AG09309 (cell line): ENCODE data around the gene TIAM1.

Experiments
- DNase-seq: peaks from one replicate; pipeline ENCODE4 v3.0.0-alpha.2; 2010; ENCODE audit warnings: low read depth
- H3K4me3 ChIP-seq: 2 replicates; pipeline ENCODE4 v1.5.1; 2011; ENCODE audit warnings: mild to moderate bottlenecking, low read depth, low read length, moderate library complexity; ENCODE audit not compliant: control insufficient read depth
- CTCF ChIP-seq: IDR thresholded peaks from 2 replicates; pipeline ENCODE4 v1.5.1; 2011; ENCODE audit warnings: mild to moderate bottlenecking, low read depth, low read length, inconsistent platforms; ENCODE audit not compliant: insufficient read depth, control insufficient read depth; ENCODE audit errors: missing control alignments

Gene TIAM1

DNA sequence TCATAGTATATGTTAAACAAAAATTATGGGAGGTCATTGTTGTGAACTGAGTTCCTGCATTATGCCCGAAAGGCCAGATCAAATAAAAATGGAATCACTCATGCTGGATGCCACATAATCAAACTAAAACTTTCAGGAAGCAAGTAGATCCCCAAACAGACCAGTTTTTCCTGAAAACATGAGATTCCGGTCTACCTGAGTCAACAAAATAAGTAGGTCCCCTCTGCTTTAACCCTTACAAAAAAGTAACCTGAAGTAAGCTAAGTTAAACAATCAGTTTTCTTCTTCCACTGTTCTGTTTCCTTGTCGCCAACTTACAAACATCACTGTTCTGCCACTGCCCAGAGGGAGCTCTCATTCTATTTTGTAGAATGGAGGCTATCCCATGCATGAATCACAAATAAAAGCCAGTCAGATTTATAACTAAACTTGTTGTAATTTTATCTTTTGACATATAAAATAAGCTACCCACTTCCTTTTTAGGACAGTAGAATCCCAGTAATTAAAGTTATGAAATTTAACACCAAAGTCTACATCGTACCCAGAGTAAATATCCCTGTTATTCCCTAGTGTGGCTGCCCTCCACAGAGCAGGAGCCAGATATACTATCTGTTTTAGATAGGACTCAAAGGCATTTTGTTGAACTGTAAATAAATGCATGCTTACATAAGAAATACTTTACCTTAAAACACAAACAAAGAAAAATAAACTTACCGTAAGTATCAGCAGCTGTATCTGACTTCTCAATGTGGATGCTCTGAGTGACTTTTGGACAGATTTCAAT, 149.4 kb downstream of the TIAM1 start:
- no peak for DNase-seq
- no peak for TF ChIP-seq CTCF
- H3K4me3 ChIP-seq = no peak overlapping the region

GRCh38 chr21:31193761-31194160, 150.3 kb downstream of the TIAM1 start:
- no peak overlapping the region for H3K4me3 ChIP-seq
- no peak for TF ChIP-seq CTCF
- no peak for DNase-seq

DNA sequence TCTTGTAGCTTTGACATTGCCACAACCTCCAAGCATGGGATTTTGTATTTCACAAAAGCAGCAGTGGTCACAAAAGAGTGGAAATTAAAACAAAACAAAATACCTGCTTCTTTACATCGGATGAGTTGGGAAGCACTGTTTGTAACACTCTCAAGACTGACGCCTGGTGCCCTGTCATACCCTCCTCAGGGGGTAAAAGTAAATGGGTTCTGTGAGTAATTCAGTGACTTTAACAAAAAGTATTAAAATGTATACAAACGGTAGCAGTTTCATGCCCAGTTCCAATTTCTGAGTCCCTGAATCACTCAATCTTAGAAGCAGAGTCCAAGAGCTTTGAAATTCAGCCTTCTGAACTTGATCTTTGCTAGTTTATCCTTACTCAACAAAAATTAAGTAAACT, 152.5 kb downstream of the TIAM1 start:
- no peak for TF ChIP-seq CTCF
- DNase-seq = no peak
- H3K4me3 ChIP-seq = no peak overlapping the region

GRCh38 chr21:31190516-31190915, 153.5 kb downstream of the TIAM1 start:
- no peak overlapping the region for H3K4me3 ChIP-seq
- TF ChIP-seq CTCF = no peak
- DNase-seq = no peak

- no peak for TF ChIP-seq CTCF
- no peak overlapping the region for H3K4me3 ChIP-seq
- no peak for DNase-seq
Measured at GRCh38 chr21:31187499-31187898, 156.6 kb downstream of the TIAM1 start.

GRCh38 chr21:31186916-31187315, 157.1 kb downstream of the TIAM1 start:
- TF ChIP-seq CTCF = no peak
- no peak for DNase-seq
- no peak overlapping the region for H3K4me3 ChIP-seq
